IPS DF 6.9 (cell line): ENCODE results near the gene TMSB10.
"Not testable (repeated sequence)": the region's sequence is repeated elsewhere in the genome, so short reads cannot be mapped to it uniquely, and the experiment has no call there.

Source experiments
- DNase-seq: peaks from one replicate; pipeline ENCODE4 v3.0.0-alpha.2; 2013; ENCODE audit warnings: low read depth, low spot score
- H3K27ac ChIP-seq: one replicate; pipeline ENCODE4 v1.5.1; 2013; ENCODE audit warnings: low read length, control low read depth
- H3K27me3 ChIP-seq: 2 replicates; pipeline ENCODE4 v1.6.1; 2013; ENCODE audit warnings: mild to moderate bottlenecking, low read length; ENCODE audit not compliant: control insufficient read depth, insufficient read depth
- H3K36me3 ChIP-seq: 2 replicates; pipeline ENCODE4 v1.6.1; 2013; ENCODE audit warnings: low read length; ENCODE audit not compliant: control insufficient read depth, insufficient read depth
- H3K4me1 ChIP-seq: 2 replicates; pipeline ENCODE4 v1.6.1; 2013; ENCODE audit warnings: low read length; ENCODE audit not compliant: control insufficient read depth, insufficient read depth
- H3K4me3 ChIP-seq: 2 replicates; pipeline ENCODE4 v1.5.1; 2013; ENCODE audit warnings: mild to moderate bottlenecking, low read length
- H3K9me3 ChIP-seq: 2 replicates; pipeline ENCODE4 v1.6.1; 2013; ENCODE audit warnings: low read length, inconsistent platforms; ENCODE audit not compliant: control insufficient read depth, insufficient read depth
- WGBS: extraction: QIAGEN DNeasy Blood & Tissue Kit; methylation state at CpG from one replicate; pipeline ENCODE4 v1.1.7; 2013; ENCODE audit warnings: mixed read lengths, missing lambda C conversion rate; ENCODE audit not compliant: insufficient read length, insufficient coverage; 5-methylcytosine and 5-hydroxymethylcytosine counted together

Gene TMSB10

DNA sequence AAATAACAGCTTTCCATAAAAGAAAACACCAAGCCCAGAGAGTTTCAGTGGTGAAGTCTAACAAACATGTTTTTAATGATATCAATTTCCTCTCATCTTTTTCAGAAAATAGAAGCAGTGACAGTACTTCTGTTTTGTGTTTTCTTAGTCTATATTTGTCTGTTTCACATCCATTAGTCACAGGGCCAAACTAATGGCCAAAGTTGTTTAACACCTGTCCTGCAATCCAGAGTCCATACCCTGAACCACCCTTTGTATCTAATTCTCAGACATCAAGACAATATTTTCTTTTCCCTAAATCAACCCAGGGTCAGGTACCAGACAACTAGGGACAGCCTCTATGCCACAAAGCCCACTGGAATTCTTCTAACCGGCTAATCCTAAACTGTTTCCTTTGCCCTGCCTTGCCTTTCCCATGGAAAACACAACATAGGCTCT is 25.9 kb downstream of the TMSB10 start:
- Histone ChIP-seq H3K36me3 (no peaks in the 10 kb centered on the region), H3K4me1 (no peaks in the 10 kb centered on the region; the same call in 1 of the 2 replicates), H3K27me3 (no peaks in the 10 kb centered on the region), H3K9me3 (no peaks in the 10 kb centered on the region), H3K4me3 (no peak overlapping the region), H3K27ac (no peak overlapping the region)
- no CpG with 5 or more reads among the region's 1 CpG for WGBS
- DNase-seq, result no peak

DNA sequence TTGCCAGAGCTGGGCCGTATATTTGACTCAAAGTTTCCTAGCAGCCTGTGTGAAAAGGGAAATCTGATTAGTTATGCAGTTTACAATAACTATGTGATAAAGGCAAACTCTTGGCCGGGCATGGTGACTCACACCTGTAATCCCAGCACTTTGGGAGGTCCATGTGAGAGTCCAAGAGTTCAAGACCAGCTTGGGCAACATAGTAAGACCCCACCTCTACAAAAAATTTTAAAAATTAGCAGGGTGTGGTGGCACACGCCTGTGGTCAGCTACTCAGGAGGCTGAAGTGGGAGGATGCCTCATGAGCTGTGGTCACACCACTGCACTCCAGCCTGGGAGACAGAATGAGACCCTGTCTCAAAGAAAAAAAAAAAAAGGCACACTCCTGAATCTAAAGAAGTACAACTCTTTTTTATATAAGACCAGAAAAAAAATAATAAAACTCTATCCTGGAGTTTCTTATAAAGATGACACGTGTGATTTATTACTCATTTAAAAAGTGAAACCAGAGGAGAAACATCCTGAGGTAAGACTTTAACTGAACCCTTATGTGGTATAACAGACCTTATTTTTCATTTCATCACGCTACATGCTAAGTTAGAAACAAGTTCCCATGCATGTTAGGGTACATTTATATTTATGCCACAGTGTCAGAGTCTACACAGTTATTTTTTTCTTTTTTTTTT is 32.9 kb downstream of the TMSB10 start:
- Histone ChIP-seq H3K36me3 (no peaks in the 10 kb centered on the region), H3K9me3 (no peaks in the 10 kb centered on the region), H3K4me1 (0 out of 2 replicates have a peak, but pooled peaks cover 2% of the 10 kb centered on the region), H3K27ac (no peak overlapping the region), H3K27me3 (no peaks in the 10 kb centered on the region), H3K4me3 (no peak overlapping the region)
- no peak for DNase-seq
- no CpG with 5 or more reads among the region's 5 CpGs for WGBS

DNA sequence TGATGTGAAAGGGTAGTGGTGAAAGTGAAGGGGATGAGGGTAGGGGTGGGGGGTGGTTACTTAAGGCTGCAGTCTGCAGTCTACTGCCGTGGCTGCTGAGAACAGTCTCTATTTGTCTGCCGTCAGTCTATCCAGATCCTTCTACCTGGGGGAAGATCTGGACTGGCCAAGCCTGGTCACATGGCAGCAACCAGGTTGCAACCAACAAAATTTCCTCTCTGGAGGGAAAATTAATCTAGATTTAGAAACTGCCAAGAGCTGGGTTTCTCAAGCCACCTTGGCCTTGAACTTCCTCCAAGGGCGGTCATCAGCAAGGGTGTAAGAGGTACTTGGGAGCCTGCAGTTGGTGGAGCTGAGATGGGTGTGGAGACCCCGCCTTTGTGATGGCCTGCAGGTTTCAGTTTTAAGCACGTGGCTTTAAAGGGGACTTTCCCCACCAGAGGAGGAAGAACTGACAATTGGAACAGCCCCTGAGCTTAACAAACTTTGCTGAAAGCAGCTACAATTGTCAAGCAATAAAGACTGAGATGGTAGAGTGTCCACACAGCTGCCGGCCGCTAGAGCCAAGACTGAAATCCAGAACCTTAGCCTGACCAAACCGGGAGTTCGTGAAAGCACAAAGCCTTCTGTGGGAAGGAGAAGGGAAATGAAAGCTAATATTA is 34.1 kb downstream of the TMSB10 start:
- no peak overlapping the region for H3K27ac ChIP-seq
- H3K27me3 ChIP-seq, result no peaks in the 10 kb centered on the region
- no peaks in the 10 kb centered on the region for H3K9me3 ChIP-seq
- no CpG with 5 or more reads among the region's 9 CpGs for WGBS
- no peak overlapping the region for H3K4me3 ChIP-seq
- DNase-seq, result no peak
- H3K36me3 ChIP-seq, result no peaks in the 10 kb centered on the region
- 0 out of 2 replicates have a peak, but pooled peaks cover 2% of the 10 kb centered on the region for H3K4me1 ChIP-seq

DNA sequence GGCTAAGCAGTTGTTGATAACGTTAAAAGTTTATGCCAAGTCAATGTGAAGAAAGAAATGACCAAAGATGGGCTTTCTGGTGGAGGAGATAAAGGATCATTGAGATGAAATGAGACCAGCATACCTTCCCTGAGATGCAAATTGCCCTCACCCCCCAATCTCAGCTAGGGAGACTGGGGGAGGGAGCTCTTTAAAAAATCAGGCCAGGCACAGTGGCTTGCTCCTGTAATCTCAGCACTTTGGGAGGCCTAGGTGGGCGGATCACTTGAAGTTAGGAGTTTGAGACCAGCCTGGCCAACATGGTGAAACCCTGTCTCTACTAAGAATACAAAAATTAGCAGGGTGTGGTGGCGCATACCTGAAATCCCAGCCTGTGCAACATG is 34.6 kb downstream of the TMSB10 start:
- Histone ChIP-seq H3K27ac (no peak overlapping the region), H3K4me1 (0 out of 2 replicates have a peak, but pooled peaks cover 2% of the 10 kb centered on the region), H3K4me3 (no peak overlapping the region)

DNA sequence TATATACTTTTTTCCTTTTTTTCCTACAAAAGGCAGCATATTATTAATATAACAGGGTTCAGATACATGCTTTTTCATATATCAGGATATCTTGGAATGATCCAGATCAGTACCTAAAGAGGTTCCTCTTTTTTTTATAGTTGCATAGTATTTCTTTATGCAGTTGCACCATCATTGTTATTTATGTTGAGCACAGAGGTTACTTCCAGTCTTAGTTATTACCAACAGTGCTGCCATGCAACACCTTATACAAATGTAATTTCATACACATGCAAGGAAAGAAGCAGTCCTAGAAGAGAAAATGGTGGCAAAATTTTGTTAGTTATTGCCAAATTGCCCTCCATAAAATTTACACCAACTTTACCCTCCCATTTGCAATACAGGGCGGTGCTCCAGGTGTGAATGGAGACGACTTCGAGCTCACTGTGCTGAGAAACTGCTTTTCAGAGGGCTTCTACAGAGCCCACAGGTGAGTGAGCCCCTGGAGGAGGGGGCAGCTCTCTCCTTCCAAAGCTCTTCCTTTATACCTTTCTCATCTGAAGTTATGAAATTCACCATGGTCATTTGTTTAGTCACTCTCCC is 35.5 kb downstream of the TMSB10 start:
- Histone ChIP-seq H3K27me3 (no peaks in the 10 kb centered on the region), H3K9me3 (no peaks in the 10 kb centered on the region), H3K36me3 (no peaks in the 10 kb centered on the region), H3K27ac (no peak overlapping the region), H3K4me1 (0 out of 2 replicates have a peak, but pooled peaks cover 2% of the 10 kb centered on the region), H3K4me3 (no peak overlapping the region)
- no peak for DNase-seq
- WGBS, result no CpG with 5 or more reads among the region's 3 CpGs

More for the DNA sequence above, 34.6 kb downstream of the TMSB10 start:
- DNase-seq, result no peak
- no peaks in the 10 kb centered on the region for H3K36me3 ChIP-seq
- H3K9me3 ChIP-seq, result no peaks in the 10 kb centered on the region
- no CpG with 5 or more reads among the region's 3 CpGs for WGBS
- no peaks in the 10 kb centered on the region for H3K27me3 ChIP-seq

DNA sequence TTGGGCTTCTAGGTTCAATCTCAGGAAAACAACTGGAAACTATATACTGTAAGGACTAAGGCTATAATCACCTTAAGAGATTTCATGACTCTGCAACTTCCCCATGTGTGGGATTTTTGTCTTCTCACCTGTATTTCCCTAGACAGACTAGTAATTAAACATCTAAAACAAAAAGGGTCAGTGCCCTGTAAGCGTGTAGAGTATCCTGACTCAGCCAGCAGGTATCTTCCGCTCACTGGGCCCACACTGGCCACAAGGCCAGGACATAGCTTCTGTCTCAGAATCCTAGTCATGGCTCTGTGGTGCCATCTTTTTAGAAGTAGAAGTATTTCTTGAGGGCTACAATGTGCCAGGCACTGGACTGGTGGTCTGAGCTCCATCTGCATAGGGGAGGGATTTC is 36.7 kb downstream of the TMSB10 start:
- H3K27ac ChIP-seq, result no peak overlapping the region
- no CpG with 5 or more reads among the region's 2 CpGs for WGBS
- H3K4me3 ChIP-seq, result no peak overlapping the region
- H3K36me3 ChIP-seq, result no peaks in the 10 kb centered on the region
- no peaks in the 10 kb centered on the region for H3K9me3 ChIP-seq
- H3K4me1 ChIP-seq, result peaks cover 7% of the 10 kb centered on the region; the same call in 1 of the 2 replicates
- no peak for DNase-seq
- no peaks in the 10 kb centered on the region for H3K27me3 ChIP-seq

DNA sequence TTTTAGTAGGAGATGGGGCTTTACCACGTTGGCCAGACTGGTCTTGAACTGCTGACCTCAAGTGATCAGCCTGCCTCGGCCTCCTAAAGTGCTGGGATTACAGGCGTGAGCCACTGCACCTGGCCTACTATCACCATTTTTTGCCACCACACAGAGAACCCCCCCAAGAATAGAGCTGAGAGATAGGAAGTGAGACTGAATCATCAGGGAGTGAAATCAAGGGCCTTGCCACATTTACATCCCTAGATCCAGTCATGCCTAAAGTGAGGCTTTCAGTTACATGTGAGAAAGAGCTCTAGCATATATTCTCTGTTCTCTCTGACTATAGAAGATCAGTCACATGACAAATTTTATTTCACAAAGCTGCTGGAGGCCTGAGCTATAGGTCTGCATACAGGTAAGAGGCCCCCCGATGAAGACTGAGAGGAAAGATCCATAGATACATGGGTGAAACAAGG is 37.5 kb downstream of the TMSB10 start:
- Histone ChIP-seq H3K27me3 (no peaks in the 10 kb centered on the region), H3K4me3 (no peak overlapping the region), H3K4me1 (peaks cover 7% of the 10 kb centered on the region; the same call in 1 of the 2 replicates), H3K36me3 (no peaks in the 10 kb centered on the region), H3K9me3 (no peaks in the 10 kb centered on the region), H3K27ac (no peak overlapping the region)
- WGBS, result no CpG with 5 or more reads among the region's 4 CpGs
- DNase-seq, result no peak

DNA sequence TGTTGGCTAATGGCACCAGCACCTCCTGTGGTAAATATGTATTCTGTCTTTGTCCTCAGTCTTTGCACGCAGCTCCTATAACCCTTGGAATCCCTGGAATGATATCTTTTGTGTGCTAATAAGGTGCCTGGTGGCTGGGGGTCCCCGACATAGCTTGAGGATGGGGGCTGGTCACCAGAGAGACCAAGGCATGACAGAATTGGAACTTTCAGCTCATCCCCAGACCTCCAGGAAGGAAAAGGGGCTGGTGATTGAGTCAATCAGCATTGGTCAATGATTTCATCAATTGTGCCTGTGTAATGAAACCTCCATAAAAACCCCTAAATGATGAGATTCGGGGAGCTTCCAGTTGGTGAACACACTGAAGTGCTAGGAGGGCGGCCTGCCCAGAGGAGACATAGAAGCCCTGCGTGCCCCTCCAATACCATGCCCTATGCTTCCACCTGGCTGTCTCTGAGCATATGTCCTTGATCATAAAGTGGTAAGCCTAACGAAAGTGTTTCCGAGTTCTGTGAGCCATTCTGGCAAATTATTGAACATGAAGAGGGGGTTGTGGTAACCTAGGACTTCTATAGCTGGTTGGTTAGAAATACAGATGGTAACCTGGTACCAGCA is 38.9 kb downstream of the TMSB10 start:
- H3K27ac ChIP-seq, result no peak overlapping the region
- no peaks in the 10 kb centered on the region for H3K9me3 ChIP-seq
- no peaks in the 10 kb centered on the region for H3K36me3 ChIP-seq
- WGBS, result no CpG with 5 or more reads among the region's 7 CpGs
- H3K27me3 ChIP-seq, result no peaks in the 10 kb centered on the region
- no peak overlapping the region for H3K4me3 ChIP-seq
- H3K4me1 ChIP-seq, result peaks cover 7% of the 10 kb centered on the region; the same call in 1 of the 2 replicates
- DNase-seq, result no peak

DNA sequence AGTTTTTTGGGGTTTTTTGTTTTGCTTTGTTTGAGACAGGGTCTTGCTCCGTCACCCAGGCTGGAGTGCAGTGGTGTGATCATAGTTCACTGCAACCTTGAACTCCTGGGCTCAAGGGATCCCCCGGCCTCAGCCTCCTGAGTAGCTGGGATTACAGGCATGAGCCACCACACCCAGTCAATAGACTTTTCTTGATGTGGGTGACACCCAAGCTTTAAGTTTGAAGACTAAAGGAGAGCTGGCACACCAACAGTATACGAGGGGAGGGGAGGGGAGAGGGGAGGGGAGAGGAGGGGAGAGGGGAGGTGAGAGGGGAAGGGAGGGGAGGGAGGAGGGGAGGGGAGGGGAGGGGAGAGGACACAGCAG is 40.4 kb downstream of the TMSB10 start:
- H3K4me1 ChIP-seq, H3K27me3 ChIP-seq, H3K36me3 ChIP-seq, H3K4me3 ChIP-seq, DNase-seq, H3K27ac ChIP-seq, H3K9me3 ChIP-seq: not testable (repeated sequence)
- WGBS, result no CpG with 5 or more reads among the region's 3 CpGs

DNA sequence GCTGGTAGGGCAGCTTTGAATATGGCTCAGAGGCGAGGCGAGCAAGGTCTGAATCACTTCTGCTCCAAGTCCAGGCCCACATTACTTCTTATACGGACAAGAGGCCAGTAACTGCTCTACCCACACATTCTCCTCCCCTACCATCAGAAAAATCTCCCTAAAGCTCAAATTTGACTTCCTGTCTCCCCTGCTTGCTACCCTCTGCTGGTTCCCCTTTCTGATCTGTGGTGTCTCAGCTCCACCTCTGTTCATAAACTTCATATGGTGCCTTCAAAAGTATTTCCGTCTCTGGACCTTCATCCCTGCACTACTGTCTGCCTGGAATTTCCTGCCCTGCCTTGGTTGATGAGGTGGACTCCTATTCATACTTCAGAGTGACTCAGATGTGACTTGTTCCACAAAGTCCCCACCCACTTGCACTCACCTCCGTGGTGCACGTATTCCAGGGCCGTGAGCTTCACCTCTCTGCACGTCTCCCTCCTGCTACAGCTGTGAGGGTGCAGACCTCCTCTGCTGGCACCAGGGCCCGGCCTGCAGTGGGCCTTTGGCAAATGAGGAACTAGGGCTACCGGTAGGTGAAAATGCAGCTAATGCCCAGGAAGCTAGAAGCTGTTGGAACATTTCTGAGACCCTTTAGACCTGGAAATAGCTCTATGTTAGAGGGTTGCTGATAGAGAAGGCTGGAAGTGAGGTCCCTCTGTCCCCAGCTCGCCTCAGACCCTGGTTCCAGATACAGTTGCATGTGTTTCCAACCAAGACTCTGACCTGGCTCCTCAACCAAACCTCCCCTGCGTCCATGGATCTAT is 41.0 kb downstream of the TMSB10 start:
- H3K4me1 ChIP-seq, result peaks cover 5% of the 10 kb centered on the region; the same call in 1 of the 2 replicates
- no peak overlapping the region for H3K4me3 ChIP-seq
- DNase-seq, result no peak
- no peaks in the 10 kb centered on the region for H3K36me3 ChIP-seq
- H3K9me3 ChIP-seq, result no peaks in the 10 kb centered on the region
- H3K27me3 ChIP-seq, result no peaks in the 10 kb centered on the region
- H3K27ac ChIP-seq, result no peak overlapping the region
- WGBS, result no CpG with 5 or more reads among the region's 12 CpGs
